G401.6 (cell line): Measurements from ENCODE around the gene DNAJC4.
"Not testable (repeated sequence)": the region's sequence is repeated elsewhere in the genome, so short reads cannot be mapped to it uniquely, and the experiment has no call there.

ENCODE experiments used
- FAIRE-seq: peaks from 2 replicates; lab custom pipeline; 2012; peaks lifted over from hg19 to GRCh38; lab: Jason Lieb, UNC

Gene DNAJC4

GRCh38 chr11:64246621-64246870 is 16.2 kb downstream of the DNAJC4 start:
- FAIRE-seq, result not testable (repeated sequence)

GRCh38 chr11:64246871-64247728 is 16.8 kb downstream of the DNAJC4 start, which contains the start of gene PPP1R14B:
Gene PPP1R14B, minus strand, starts transcription at chr11:64246943. Its CDS starts 270 bp downstream, at chr11:64246673.
- no peak for FAIRE-seq

- FAIRE-seq, result no peak
Observed at GRCh38 chr11:64247729-64248531, 17.6 kb downstream of the DNAJC4 start.

GRCh38 chr11:64248578-64248977 is 18.2 kb downstream of the DNAJC4 start:
- no peak for FAIRE-seq

GRCh38 chr11:64249038-64249437 is 18.7 kb downstream of the DNAJC4 start:
- no peak for FAIRE-seq

- FAIRE-seq, result no peak
Observed at GRCh38 chr11:64249563-64250414, 19.4 kb downstream of the DNAJC4 start.

GRCh38 chr11:64250415-64251015 is 20.2 kb downstream of the DNAJC4 start:
- no peak for FAIRE-seq

- FAIRE-seq, result no peak
Observed at GRCh38 chr11:64251016-64251752, 20.8 kb downstream of the DNAJC4 start, which contains the start of gene PLCB3. Gene PLCB3, plus strand, starts transcription at chr11:64251530. Its CDS starts 120 bp downstream, at chr11:64251650.

GRCh38 chr11:64251753-64252002 is 21.3 kb downstream of the DNAJC4 start:
- no peak for FAIRE-seq

GRCh38 chr11:64252003-64252872 is 21.9 kb downstream of the DNAJC4 start:
- FAIRE-seq, result no peak

- no peak for FAIRE-seq
Observed at GRCh38 chr11:64253043-64253442, 22.7 kb downstream of the DNAJC4 start.

GRCh38 chr11:64253481-64253880 is 23.1 kb downstream of the DNAJC4 start:
- FAIRE-seq, result no peak

- no peak for FAIRE-seq
Observed at GRCh38 chr11:64254326-64254725, 24.0 kb downstream of the DNAJC4 start.

GRCh38 chr11:64255135-64256128 is 25.1 kb downstream of the DNAJC4 start:
- FAIRE-seq, result no peak

GRCh38 chr11:64256300-64256699 is 26.0 kb downstream of the DNAJC4 start:
- no peak for FAIRE-seq

- FAIRE-seq, result no peak
Observed at GRCh38 chr11:64258356-64258755, 28.0 kb downstream of the DNAJC4 start.

- FAIRE-seq, result no peak
Observed at GRCh38 chr11:64258946-64259532, 28.7 kb downstream of the DNAJC4 start.

- no peak for FAIRE-seq
Observed at GRCh38 chr11:64259533-64260067, 29.3 kb downstream of the DNAJC4 start.
